Panc1 (cell line): ENCODE measurements around the gene SHE. TPM values are rescaled to one million over a fixed set of nuclear protein-coding genes. Genes with fewer than 3 reads are reported as not detected.
A peak's percentile ranks its signal among the peaks of the same experiment; 100 is the strongest.

Experiments used
- ATAC-seq: fragments of 200-7000 bp; cut with Tn5 transposase; 2 replicates; pipeline ENCODE4 v1.9.1; 2020; ENCODE audit warnings: mild to moderate bottlenecking, moderate library complexity
- BruUV-seq: library from RNA; stranded (reverse); fragments of 400-500 nt; replicated peaks from 2 replicates; lab custom pipeline; 2021; lab: Mats Ljungman, UMichigan
- CTCF ChIA-PET: fragments of 300-600 bp; sonication (Branson Sonifier 250); formaldehyde crosslinking; loops from one replicate; lab custom pipeline; 2022; ENCODE audit warnings: antibody characterized with exemption; lab: Charles Lee
- POLR2A ChIA-PET: fragments of 300-600 bp; sonication (Branson Sonifier 250); formaldehyde crosslinking; loops from one replicate; lab custom pipeline; 2022; ENCODE audit warnings: antibody characterized with exemption; lab: Charles Lee
- DNase-seq: peaks from one replicate; pipeline ENCODE4 v3.0.0-alpha.2; 2010; ENCODE audit warnings: low read depth, low spot score
- H3K27ac ChIP-seq: 2 replicates; pipeline ENCODE4 v1.5.1; 2011; ENCODE audit warnings: mild to moderate bottlenecking, low read length, inconsistent platforms
- H3K27me3 ChIP-seq: fragments of 200-500 bp; sonication (Bioruptor generic); 2 replicates; pipeline ENCODE4 v1.6.0; 2014; ENCODE audit warnings: low read length, inconsistent platforms; ENCODE audit not compliant: control insufficient read depth, insufficient read depth
- H3K36me3 ChIP-seq: fragments of 200-500 bp; sonication (Bioruptor generic); 2 replicates; pipeline ENCODE4 v1.5.1; 2014; ENCODE audit warnings: inconsistent platforms, mild to moderate bottlenecking, low read length, moderate library complexity; ENCODE audit not compliant: control insufficient read depth, insufficient read depth
- H3K4me1 ChIP-seq: 2 replicates; pipeline ENCODE4 v1.5.1; 2011; ENCODE audit warnings: inconsistent platforms, mild to moderate bottlenecking, low read length, moderate library complexity; ENCODE audit not compliant: control insufficient read depth, insufficient read depth
- H3K4me3 ChIP-seq, 2 experiments: 2 replicates each; pipeline ENCODE4 v1.5.1; 2011 to 2012; ENCODE audit warnings: low read depth in 2 of 2, low read length in 2 of 2, mild to moderate bottlenecking in 2 of 2, inconsistent platforms in 1 of 2, moderate library complexity in 1 of 2
- H3K9me3 ChIP-seq: fragments of 200-500 bp; sonication (Bioruptor generic); 2 replicates; pipeline ENCODE4 v1.5.1; 2014; ENCODE audit warnings: low read depth, mild to moderate bottlenecking, inconsistent platforms, low read length, moderate library complexity; ENCODE audit not compliant: control insufficient read depth, insufficient read depth
- CTCF ChIP-seq: fragments of 450-650 bp; IDR thresholded peaks from 2 replicates; pipeline ENCODE4 v1.5.1; 2017; ENCODE audit warnings: mild to moderate bottlenecking
- POLR2AphosphoS5 ChIP-seq: IDR thresholded peaks from 2 replicates; pipeline ENCODE4 v1.6.1; 2012; ENCODE audit warnings: mild to moderate bottlenecking, low read depth, low read length, moderate library complexity
- REST ChIP-seq, 2 experiments: IDR thresholded peaks; 2 replicates each; pipeline ENCODE4 v1.6.1; 2011 to 2012; ENCODE audit warnings: low read depth in 2 of 2, control low read depth in 1 of 2, low read length in 1 of 2, mild to moderate bottlenecking in 1 of 2, moderate library complexity in 1 of 2; ENCODE audit not compliant: insufficient read depth in 1 of 2
- SIN3A ChIP-seq: IDR thresholded peaks from 2 replicates; pipeline ENCODE4 v1.6.1; 2012; ENCODE audit warnings: low read depth, mild to moderate bottlenecking, low read length, moderate library complexity, borderline replicate concordance; ENCODE audit not compliant: insufficient read depth
- TCF7L2 ChIP-seq: IDR thresholded peaks from 2 replicates; pipeline ENCODE4 v1.6.1; 2011; ENCODE audit warnings: mild to moderate bottlenecking, low read depth, low read length, inconsistent platforms
- in situ Hi-C: cut with HindIII; loops from 2 replicates; pipeline ENCODE4 v1.10.0; 2016; ENCODE audit warnings: low sequenced_read_pairs, low pct_unique_long_range_greater_than_20kb
- intact Hi-C: fragments of 100-400 bp; cut with micrococcal nuclease; formaldehyde crosslinking; loops from one replicate; pipeline ENCODE4 v1.10.0; 2022; ENCODE audit not compliant: unreplicated experiment
- total RNA-seq: library from RNA; stranded (reverse); gene quantifications from one replicate; pipeline ENCODE4 v1.2.1, GENCODE V29; 2021; ENCODE audit not compliant: unreplicated experiment

SHE gene
- total RNA-seq, 1 experiment from 2014 or later, result 0.03 TPM

- Histone ChIP-seq H3K27me3 (peaks cover 22% of the 10 kb centered on the region), H3K4me1 (no peaks in the 10 kb centered on the region), H3K36me3 (no peaks in the 10 kb centered on the region), H3K27ac (no peak overlapping the region), H3K9me3 (no peaks in the 10 kb centered on the region), H3K4me3 (no peak overlapping the region)
- POLR2A ChIA-PET, result no interaction called here
- BruUV-seq, result no TSS peak
- DNase-seq (no peak), ATAC-seq (no peak)
- in situ Hi-C loops (no loop called here), intact Hi-C loops (no loop called here)
- TF ChIP-seq TCF7L2 (no peak), CTCF (no peak), SIN3A (no peak), REST (IDR thresholded peaks at IDR 0.05; ENCODE audit: insufficient read depth in 1 of 2, low read depth in 2 of 2, low read length in 1 of 2) (no peak), POLR2AphosphoS5 (no peak)
- CTCF ChIA-PET, result interaction anchor here (0.7 kb wide), 1 partner anchor 322 kb away, joined by 5 read pairs; no protein-coding TSS in a partner anchor
Measured at GRCh38 chr1:154502744-154503115, 518 bp upstream of the SHE start.

- in situ Hi-C loops (no loop called here), intact Hi-C loops (no loop called here)
- CTCF ChIA-PET, result no interaction called here
- H3K27me3 ChIP-seq, result peaks cover 23% of the 10 kb centered on the region
- DNase-seq (no peak), ATAC-seq (peak; percentile 64)
- peak overlapping the region; percentile 13 to 15; a peak in 3 of 4 replicates for H3K4me3 ChIP-seq
- no peaks in the 10 kb centered on the region for H3K36me3 ChIP-seq
- TF ChIP-seq REST (IDR thresholded peaks at IDR 0.05; ENCODE audit: insufficient read depth in 1 of 2, low read depth in 2 of 2, low read length in 1 of 2), result no peak
- no peak for TF ChIP-seq POLR2AphosphoS5
- no peak for TF ChIP-seq SIN3A
- no peak for TF ChIP-seq TCF7L2
- no peaks in the 10 kb centered on the region for H3K4me1 ChIP-seq
- POLR2A ChIA-PET, result interaction anchor here (0.6 kb wide), 1 partner anchor 216 kb away, joined by 3 read pairs; no protein-coding TSS in a partner anchor
- H3K27ac ChIP-seq, result no peak overlapping the region
- no peaks in the 10 kb centered on the region for H3K9me3 ChIP-seq
- no TSS peak for BruUV-seq
Measured at GRCh38 chr1:154501423-154502065, 668 bp downstream of the SHE start.
